H7 (cell line): Measurements from ENCODE around the gene RIN1. TPM values are rescaled to one million over a fixed set of nuclear protein-coding genes. Genes with fewer than 3 reads are reported as not detected.
A peak's percentile ranks its signal among the peaks of the same experiment; 100 is the strongest.

Experiments used
- DNase-seq: peaks from one replicate; pipeline ENCODE4 v3.0.0; 2012
- H3K27me3 ChIP-seq: 2 replicates; pipeline ENCODE4 v1.6.0; 2011; ENCODE audit warnings: mild to moderate bottlenecking, low read length; ENCODE audit not compliant: control insufficient read depth, insufficient read depth
- H3K36me3 ChIP-seq: replicated peaks from 2 replicates; pipeline ENCODE4 v1.5.1; 2011; ENCODE audit warnings: low read length; ENCODE audit not compliant: control insufficient read depth, insufficient read depth
- H3K4me3 ChIP-seq: 2 replicates; pipeline ENCODE4 v1.5.1; 2011; ENCODE audit warnings: low read depth, mild to moderate bottlenecking, control low read depth, low read length, moderate library complexity; ENCODE audit not compliant: insufficient read depth
- total RNA-seq: library from RNA; depleted of rRNA; stranded (reverse); fragments of >200 nt; shearing (Covaris generic); gene quantifications from 2 replicates; pipeline ENCODE4 v1.2.3, GENCODE V29; 2014; rRNA removed

The RIN1 gene
- total RNA-seq, 1 experiment from 2014 or later = 7.2 TPM

- Histone ChIP-seq H3K36me3 (peaks cover 6% of the 10 kb centered on the region), H3K4me3 (no peak overlapping the region), H3K27me3 (peaks cover 3% of the 10 kb centered on the region; the same call in 1 of the 2 replicates)
- DNase-seq = peak; percentile 99
Measured at GRCh38 chr11:66282468-66283455, 53.5 kb downstream of the RIN1 start.

Other genes starting within 250 kb of the RIN1 start
- gene KLC2, start 78.7 kb downstream of the RIN1 start, total RNA-seq = 21.5 and 28.1 TPM in 2 replicates
- 140 and 165 TPM in 2 replicates for gene RAB1B, start 67.8 kb downstream of the RIN1 start, total RNA-seq
- 3.5 and 12.0 TPM in 2 replicates for gene CNIH2, start 58.3 kb downstream of the RIN1 start, total RNA-seq
- gene YIF1A, start 47.3 kb downstream of the RIN1 start, total RNA-seq = 117 and 125 TPM in 2 replicates
- 0.42 and 0.85 TPM in 2 replicates for gene TMEM151A, start 44.5 kb downstream of the RIN1 start, total RNA-seq
- 0.83 and 1.4 TPM in 2 replicates for gene CD248, start 19.4 kb downstream of the RIN1 start, total RNA-seq
- 53.5 and 72.8 TPM in 2 replicates for gene BRMS1, start 8.7 kb upstream of the RIN1 start, total RNA-seq
- 41.6 and 41.9 TPM in 2 replicates for gene B4GAT1, start 11.2 kb upstream of the RIN1 start, total RNA-seq
- gene SLC29A2, start 35.3 kb upstream of the RIN1 start, total RNA-seq = 23.8 and 32.1 TPM in 2 replicates
- gene NPAS4, start 84.6 kb upstream of the RIN1 start, total RNA-seq = 0.04 TPM in 1 of 2 replicates, not detected in the other
- 148 and 174 TPM in 2 replicates for gene MRPL11, start 102.4 kb upstream of the RIN1 start, total RNA-seq
- gene PELI3, start 130.5 kb upstream of the RIN1 start, total RNA-seq = 8.1 and 9.5 TPM in 2 replicates
- 146 and 156 TPM in 2 replicates for gene DPP3, start 144.0 kb upstream of the RIN1 start, total RNA-seq
- gene BBS1, start 174.2 kb upstream of the RIN1 start, total RNA-seq = 25.4 and 26.5 TPM in 2 replicates
- gene ZDHHC24, start 209.6 kb upstream of the RIN1 start, total RNA-seq = 14.8 and 25.8 TPM in 2 replicates
- 36.9 and 68.8 TPM in 2 replicates for gene ACTN3, start 210.5 kb upstream of the RIN1 start, total RNA-seq
- 4.8 and 5.1 TPM in 2 replicates for gene CTSF, start 232.2 kb upstream of the RIN1 start, total RNA-seq